ENCODE measurements around the gene GPS2.

- TF ChIP-seq CTCF (IDR thresholded peaks at IDR 0.05): no peak
- TF ChIP-seq POLR2AphosphoS5 (IDR thresholded peaks at IDR 0.05; ENCODE audit: insufficient read depth in 1 of 2, low read depth in 1 of 2): no peak
- TF ChIP-seq POLR2A (IDR thresholded peaks at IDR 0.05): no peak
These were observed 12.3 kb upstream of the GPS2 start for GRCh38 chr17:7327501-7327900.

Data from vagina (tissue), 2 donors.